H1 (cell line): ENCODE data around the gene TMEM185B. TPM values are rescaled to one million over a fixed set of nuclear protein-coding genes. Genes with fewer than 3 reads are reported as not detected.

Experiments used
- KDM1A ChIP-seq: fragments of 200-600, 300-600 bp; sonication (generic); IDR thresholded peaks from 2 replicates; pipeline ENCODE4 v1.7.1; 2016; ENCODE audit warnings: mild to moderate bottlenecking, low read length, borderline replicate concordance
- KDM4A ChIP-seq: IDR thresholded peaks from one replicate; pipeline ENCODE4 v1.7.1; 2012; ENCODE audit warnings: low read depth, mild to moderate bottlenecking, moderate library complexity, low read length, inconsistent platforms; ENCODE audit not compliant: severe bottlenecking
- POLR2A ChIP-seq, 2 experiments: IDR thresholded peaks; 1 replicate in 1 of 2; 2 replicates in 1 of 2; pipeline ENCODE4 v1.6.1; 2011; ENCODE audit warnings: low read depth in 2 of 2, low read length in 2 of 2, mild to moderate bottlenecking in 2 of 2; ENCODE audit errors: control extremely low read depth in 1 of 2
- RXRA ChIP-seq: IDR thresholded peaks from 2 replicates; pipeline ENCODE4 v1.6.1; 2011; ENCODE audit warnings: low read depth, mild to moderate bottlenecking, low read length, moderate library complexity; ENCODE audit not compliant: insufficient read depth
- SP4 ChIP-seq: IDR thresholded peaks from 2 replicates; pipeline ENCODE4 v1.6.1; 2012; ENCODE audit warnings: low read length, inconsistent platforms
- TCF12 ChIP-seq: IDR thresholded peaks from 2 replicates; pipeline ENCODE4 v1.6.1; 2011; ENCODE audit warnings: low read depth, mild to moderate bottlenecking, low read length
- polyA plus RNA-seq, 7 experiments: library from polyadenylated mRNA; depleted of rRNA in 3 of 7; stranded (reverse) in 5 of 7; unstranded in 2 of 7; fragments of >200 nt in 5 of 7; fragments of 200-250 nt in 2 of 7; gene quantifications; 1 replicate in 5 of 7; 2 replicates in 1 of 7; 4 replicates in 1 of 7; pipeline versions ENCODE4 v1.2.1 to v1.2.3, GENCODE V29; 2011 to 2013; ENCODE audit warnings: missing spikeins in 2 of 7, mixed read lengths in 2 of 7
- total RNA-seq: library from RNA; stranded (reverse); fragmentation: NEBNext Ultra II Directional; extraction: Animal tissue kit (Norgen Biotek cat#: 25700); gene quantifications from 2 replicates; pipeline ENCODE4 v1.2.1, GENCODE V29; 2021

The TMEM185B gene
- total and polyA plus RNA-seq, 2 of the 8 experiments (the other 6 are each of a cell fraction or from before 2014, with no cell fraction given) = 13.5 to 14.0 TPM

- no peak for TF ChIP-seq KDM4A
- no peak for TF ChIP-seq POLR2A (IDR thresholded peaks at IDR 0.05; ENCODE audit: control extremely low read depth in 1 of 2, low read depth in 2 of 2, low read length in 2 of 2)
- TF ChIP-seq RXRA = no peak
- TF ChIP-seq KDM1A = no peak
- TF ChIP-seq SP4 = no peak
- no peak for TF ChIP-seq TCF12
These were observed 48.6 kb upstream of the TMEM185B start (continued) for GRCh38 chr2:120271711-120272379.
